ENCODE data around the gene PWP1. TPM values are rescaled to one million over a fixed set of nuclear protein-coding genes. Genes with fewer than 3 reads are reported as not detected.
A peak's percentile ranks its signal among the peaks of the same experiment; 100 is the strongest.

Gene PWP1
- total RNA-seq, 4 donors from 2014 or later: 39.7 to 98.7 (median 49.6) TPM

GRCh38 chr12:107668320-107669098 is 17.1 kb upstream of the PWP1 start:
- Histone ChIP-seq H3K4me1 (no peaks in the 10 kb centered on the region), H3K9me3 (no peaks in the 10 kb centered on the region), H3K36me3 (no peaks in the 10 kb centered on the region), H3K27ac (replicated peaks in 1 of 4) (no peak overlapping the region), H3K4me3 (no peak overlapping the region), H3K27me3 (peaks cover 0 to 79% (median 0%) of the 10 kb centered on the region in 4 donors)
- 75% methylated on average over 9 of the region's 9 CpGs for WGBS
- intact Hi-C loops (cut with DNase I): no loop called here
- no peak for DNase-seq (ENCODE audit: extremely low spot score)
- TF ChIP-seq EP300 (IDR thresholded peaks at IDR 0.05) (no peak), CTCF (IDR thresholded peaks at IDR 0.05) (no peak), POLR2A (IDR thresholded peaks at IDR 0.05; ENCODE audit: low read depth) (no peak), POLR2AphosphoS5 (IDR thresholded peaks at IDR 0.05) (no peak)

- Histone ChIP-seq H3K9me3 (no peaks in the 10 kb centered on the region), H3K4me1 (no peaks in the 10 kb centered on the region), H3K27me3 (peaks cover 0 to 66% (median 0%) of the 10 kb centered on the region in 4 donors), H3K27ac (replicated peaks in 1 of 4) (no peak overlapping the region), H3K4me3 (no peak overlapping the region), H3K36me3 (no peaks in the 10 kb centered on the region)
- TF ChIP-seq EP300 (IDR thresholded peaks at IDR 0.05): no peak
- no peak for TF ChIP-seq POLR2A (IDR thresholded peaks at IDR 0.05; ENCODE audit: low read depth)
- no peak for TF ChIP-seq POLR2AphosphoS5 (IDR thresholded peaks at IDR 0.05)
- TF ChIP-seq CTCF (IDR thresholded peaks at IDR 0.05): no peak
- DNase-seq (ENCODE audit: extremely low spot score): no peak
- intact Hi-C loops (cut with DNase I): no loop called here
- 91% methylated on average over 8 of the region's 8 CpGs for WGBS
Observed at GRCh38 chr12:107669946-107670345, 15.7 kb upstream of the PWP1 start.

GRCh38 chr12:107670999-107671643 is 14.5 kb upstream of the PWP1 start:
- no peak overlapping the region for H3K4me3 ChIP-seq
- no peak overlapping the region for H3K27ac ChIP-seq (replicated peaks in 1 of 4)
- no peaks in the 10 kb centered on the region for H3K9me3 ChIP-seq
- H3K4me1 ChIP-seq: no peaks in the 10 kb centered on the region
- H3K36me3 ChIP-seq: no peaks in the 10 kb centered on the region
- intact Hi-C loops (cut with DNase I): no loop called here
- DNase-seq (ENCODE audit: extremely low spot score): no peak
- H3K27me3 ChIP-seq: peaks cover 0 to 60% (median 0%) of the 10 kb centered on the region in 4 donors
- no peak for TF ChIP-seq POLR2A (IDR thresholded peaks at IDR 0.05; ENCODE audit: low read depth)
- TF ChIP-seq CTCF (IDR thresholded peaks at IDR 0.05): peak in 2 of 3 experiments; percentile 7 to 46
- WGBS: 43% methylated on average over 10 of the region's 10 CpGs

GRCh38 chr12:107677671-107678070 is 7.9 kb upstream of the PWP1 start:
- H3K4me3 ChIP-seq: no peak overlapping the region
- no peaks in the 10 kb centered on the region for H3K9me3 ChIP-seq
- intact Hi-C loops (cut with DNase I): loop anchor here (5.0 kb wide), 1 partner anchor 210 kb away; no protein-coding TSS in a partner anchor
- DNase-seq (ENCODE audit: extremely low spot score): no peak
- H3K27me3 ChIP-seq: peaks cover 0 to 48% (median 0%) of the 10 kb centered on the region in 4 donors
- H3K36me3 ChIP-seq: no peaks in the 10 kb centered on the region
- H3K27ac ChIP-seq (replicated peaks in 1 of 4): no peak overlapping the region
- peaks cover 0 to 3% (median 0%) of the 10 kb centered on the region in 4 donors for H3K4me1 ChIP-seq
- WGBS: 65% methylated on average over 6 of the region's 6 CpGs
- TF ChIP-seq POLR2A (IDR thresholded peaks at IDR 0.05; ENCODE audit: low read depth): no peak
- no peak for TF ChIP-seq CTCF (IDR thresholded peaks at IDR 0.05)
- TF ChIP-seq POLR2AphosphoS5 (IDR thresholded peaks at IDR 0.05): no peak

Measured in esophagus muscularis mucosa (tissue), 4 donors.